GM18909 (cell line): ENCODE measurements around the gene PAPPA2.
"Not testable (repeated sequence)": the region's sequence is repeated elsewhere in the genome, so short reads cannot be mapped to it uniquely, and the experiment has no call there.

Experiments used
- ATAC-seq: cut with Tn5 transposase; IDR thresholded peaks from one replicate; pipeline ENCODE4 v1.9.1; 2021; ENCODE audit warnings: mild to moderate bottlenecking; ENCODE audit not compliant: unreplicated experiment, poor library complexity

PAPPA2 gene

GRCh38 chr1:176579087-176579486 lies 116.1 kb downstream of the PAPPA2 start:
- no peak for ATAC-seq

GRCh38 chr1:176595217-176595616 lies 132.2 kb downstream of the PAPPA2 start:
- ATAC-seq: no peak

- ATAC-seq: no peak
Measured at GRCh38 chr1:176601348-176601747, 138.4 kb downstream of the PAPPA2 start.

- no peak for ATAC-seq
Measured at GRCh38 chr1:176602388-176603004, 139.5 kb downstream of the PAPPA2 start.

- ATAC-seq: no peak
Measured at GRCh38 chr1:176603696-176604095, 140.7 kb downstream of the PAPPA2 start.

- ATAC-seq: no peak
Measured at GRCh38 chr1:176604461-176604860, 141.5 kb downstream of the PAPPA2 start.

- no peak for ATAC-seq
Measured at GRCh38 chr1:176605176-176605575, 142.2 kb downstream of the PAPPA2 start.

- ATAC-seq: no peak
Measured at GRCh38 chr1:176609556-176610408, 146.8 kb downstream of the PAPPA2 start.

- no peak for ATAC-seq
Measured at GRCh38 chr1:176612791-176613190, 149.8 kb downstream of the PAPPA2 start.

GRCh38 chr1:176617881-176618280 lies 154.9 kb downstream of the PAPPA2 start:
- no peak for ATAC-seq

GRCh38 chr1:176619261-176619660 lies 156.3 kb downstream of the PAPPA2 start:
- ATAC-seq: no peak

- ATAC-seq: no peak
Measured at GRCh38 chr1:176625365-176625764, 162.4 kb downstream of the PAPPA2 start.

- no peak for ATAC-seq
Measured at GRCh38 chr1:176626572-176627061, 163.6 kb downstream of the PAPPA2 start.

- no peak for ATAC-seq
Measured at GRCh38 chr1:176628775-176629174, 165.8 kb downstream of the PAPPA2 start.

GRCh38 chr1:176634733-176635132 lies 171.8 kb downstream of the PAPPA2 start:
- ATAC-seq: not testable (repeated sequence)

- no peak for ATAC-seq
Measured at GRCh38 chr1:176638713-176639526, 175.9 kb downstream of the PAPPA2 start.

GRCh38 chr1:176643536-176643935 lies 180.6 kb downstream of the PAPPA2 start:
- ATAC-seq: no peak

GRCh38 chr1:176648556-176648955 lies 185.6 kb downstream of the PAPPA2 start:
- no peak for ATAC-seq

- no peak for ATAC-seq
Measured at GRCh38 chr1:176656257-176656995, 193.5 kb downstream of the PAPPA2 start.

GRCh38 chr1:176669782-176670181 lies 206.8 kb downstream of the PAPPA2 start:
- no peak for ATAC-seq
